Measurements from ENCODE around the gene BCL2L12. TPM values are rescaled to one million over a fixed set of nuclear protein-coding genes. Genes with fewer than 3 reads are reported as not detected.

BCL2L12 gene
- total RNA-seq, 1 donor from 2014 or later = 17.0 TPM

- TF ChIP-seq, protein P1, sequence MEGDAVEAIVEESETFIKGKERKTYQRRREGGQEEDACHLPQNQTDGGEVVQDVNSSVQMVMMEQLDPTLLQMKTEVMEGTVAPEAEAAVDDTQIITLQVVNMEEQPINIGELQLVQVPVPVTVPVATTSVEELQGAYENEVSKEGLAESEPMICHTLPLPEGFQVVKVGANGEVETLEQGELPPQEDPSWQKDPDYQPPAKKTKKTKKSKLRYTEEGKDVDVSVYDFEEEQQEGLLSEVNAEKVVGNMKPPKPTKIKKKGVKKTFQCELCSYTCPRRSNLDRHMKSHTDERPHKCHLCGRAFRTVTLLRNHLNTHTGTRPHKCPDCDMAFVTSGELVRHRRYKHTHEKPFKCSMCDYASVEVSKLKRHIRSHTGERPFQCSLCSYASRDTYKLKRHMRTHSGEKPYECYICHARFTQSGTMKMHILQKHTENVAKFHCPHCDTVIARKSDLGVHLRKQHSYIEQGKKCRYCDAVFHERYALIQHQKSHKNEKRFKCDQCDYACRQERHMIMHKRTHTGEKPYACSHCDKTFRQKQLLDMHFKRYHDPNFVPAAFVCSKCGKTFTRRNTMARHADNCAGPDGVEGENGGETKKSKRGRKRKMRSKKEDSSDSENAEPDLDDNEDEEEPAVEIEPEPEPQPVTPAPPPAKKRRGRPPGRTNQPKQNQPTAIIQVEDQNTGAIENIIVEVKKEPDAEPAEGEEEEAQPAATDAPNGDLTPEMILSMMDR (IDR thresholded peaks at IDR 0.05) = peak; percentile 13
- Histone ChIP-seq H3K27ac (peak overlapping the region; percentile 65), H3K9me3 (no peaks in the 10 kb centered on the region), H3K27me3 (ENCODE audit: low read depth) (no peaks in the 10 kb centered on the region), H3K36me3 (peaks cover 18% of the 10 kb centered on the region), H3K4me1 (peaks cover 38% of the 10 kb centered on the region), H3K4me3 (no peak overlapping the region)
- intact Hi-C loops (cut with DNase I) = no loop called here
- no peak for DNase-seq
- no peak for ATAC-seq
These were observed 30.1 kb upstream of the BCL2L12 start for GRCh38 chr19:49635530-49636232.

DNA sequence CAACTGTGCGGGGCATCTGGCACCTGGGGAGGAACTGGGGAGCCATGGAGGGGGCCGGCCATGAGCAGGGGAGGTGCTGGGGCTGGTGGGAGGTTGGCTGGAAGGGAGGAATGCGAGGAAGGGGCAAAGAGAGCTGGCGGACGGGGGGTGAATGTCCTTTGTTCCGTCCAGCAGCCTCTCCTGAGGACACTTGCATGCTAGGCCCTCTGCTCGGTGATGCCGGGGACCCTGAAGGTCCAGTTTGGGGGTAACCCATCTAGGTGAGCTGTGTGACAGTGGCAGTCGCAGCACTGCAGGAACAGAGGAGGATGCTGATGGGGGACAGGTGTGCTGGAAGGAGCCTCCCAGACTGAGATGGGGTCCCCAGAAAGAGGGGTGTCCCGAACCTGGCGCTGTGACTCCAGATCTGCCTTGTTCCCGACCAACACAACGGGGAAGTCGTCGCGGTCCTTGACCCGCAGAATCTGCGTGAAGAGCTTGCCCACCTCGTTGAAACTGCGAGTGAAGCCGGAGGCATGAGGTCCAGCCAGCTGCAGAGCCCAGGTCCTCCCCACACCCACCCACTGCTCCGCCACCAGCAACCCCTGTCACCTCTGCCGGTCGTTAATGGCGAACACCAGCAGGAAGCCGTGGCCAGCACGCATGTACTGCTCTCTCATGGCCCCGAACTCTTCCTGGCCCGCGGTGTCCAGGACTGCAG is 29.4 kb upstream of the BCL2L12 start:
- H3K9me3 ChIP-seq = no peaks in the 10 kb centered on the region
- H3K4me3 ChIP-seq = no peak overlapping the region
- intact Hi-C loops (cut with DNase I) = no loop called here
- peaks cover 18% of the 10 kb centered on the region for H3K36me3 ChIP-seq
- ATAC-seq (no peak), DNase-seq (no peak)
- H3K27me3 ChIP-seq (ENCODE audit: low read depth) = no peaks in the 10 kb centered on the region
- peaks cover 39% of the 10 kb centered on the region for H3K4me1 ChIP-seq
- H3K27ac ChIP-seq = peak overlapping the region; percentile 65
- TF ChIP-seq, protein P1 (IDR thresholded peaks at IDR 0.05) = no peak

GRCh38 chr19:49637821-49638738 is 27.7 kb upstream of the BCL2L12 start:
- Histone ChIP-seq H3K4me1 (peaks cover 46% of the 10 kb centered on the region), H3K36me3 (peaks cover 18% of the 10 kb centered on the region), H3K4me3 (peak overlapping the region; percentile 94), H3K27ac (peak overlapping the region; percentile 99), H3K9me3 (no peaks in the 10 kb centered on the region), H3K27me3 (ENCODE audit: low read depth) (no peaks in the 10 kb centered on the region)
- TF ChIP-seq, protein P1 (IDR thresholded peaks at IDR 0.05) = no peak
- intact Hi-C loops (cut with DNase I) = no loop called here
- peak; percentile 87 for DNase-seq
- ATAC-seq = peak; percentile 0 to 20

DNA sequence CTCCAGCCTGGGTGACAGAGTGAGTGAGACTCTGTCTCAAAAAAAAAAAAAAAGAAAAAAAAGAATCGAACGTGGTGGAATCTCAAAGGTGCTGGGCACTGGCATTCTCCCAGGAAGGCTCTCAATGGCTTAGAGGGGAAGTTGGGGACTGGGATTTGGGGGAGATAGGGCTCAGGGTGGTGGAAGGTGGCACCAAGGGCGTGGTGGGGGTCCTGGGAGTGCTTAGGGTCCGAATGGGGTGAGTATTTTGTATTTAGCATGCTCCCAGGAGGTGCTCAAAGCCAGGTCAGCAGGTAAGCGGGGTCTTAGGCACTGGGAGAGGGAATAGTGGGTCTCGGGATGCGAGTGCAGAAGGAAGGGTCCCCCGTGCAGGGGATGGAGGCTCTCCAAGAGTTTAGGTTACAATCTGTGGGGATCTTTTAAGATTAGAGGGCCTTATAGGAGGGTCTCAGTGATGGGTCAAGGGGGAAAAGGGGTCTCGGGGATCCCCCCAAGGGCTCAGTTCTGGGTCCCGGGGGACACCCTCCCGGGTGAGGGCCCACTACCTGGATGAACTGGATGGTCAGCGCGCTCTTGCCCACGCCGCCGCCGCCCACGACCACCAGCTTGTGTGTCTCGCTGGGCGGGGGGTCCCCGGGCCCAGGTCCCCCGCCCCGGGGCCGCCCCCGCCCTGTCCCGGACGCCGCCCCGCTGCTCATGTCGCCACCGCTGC is 26.2 kb upstream of the BCL2L12 start:
- H3K4me3 ChIP-seq = peak overlapping the region; percentile 94
- H3K27me3 ChIP-seq (ENCODE audit: low read depth) = no peaks in the 10 kb centered on the region
- peaks cover 61% of the 10 kb centered on the region for H3K4me1 ChIP-seq
- no peaks in the 10 kb centered on the region for H3K9me3 ChIP-seq
- H3K36me3 ChIP-seq = peaks cover 18% of the 10 kb centered on the region
- ATAC-seq = no peak
- peak overlapping the region; percentile 99 for H3K27ac ChIP-seq
- intact Hi-C loops (cut with DNase I) = no loop called here
- no peak for DNase-seq
- TF ChIP-seq, protein P1 (IDR thresholded peaks at IDR 0.05) = no peak

Measured in lower lobe of right lung (tissue), 2 donors.